Vagina (tissue), 2 donors: ENCODE measurements around the gene LMO7. TPM values are rescaled to one million over a fixed set of nuclear protein-coding genes. Genes with fewer than 3 reads are reported as not detected.

ENCODE experiments used
- DNase-seq, 2 donors: peaks; one replicate each; pipeline ENCODE4 v3.0.0-alpha.2; 2017; ENCODE audit errors: extremely low spot score in 2 of 2
- H3K27ac ChIP-seq: fragments of 200-600 bp; sonication (generic); one replicate; pipeline ENCODE4 v1.5.1; 2019
- H3K27me3 ChIP-seq: fragments of 200-600 bp; sonication (generic); one replicate; pipeline ENCODE4 v1.5.1; 2019
- H3K36me3 ChIP-seq, 2 donors: fragments of 200-600 bp; sonication (generic); one replicate each; pipeline ENCODE4 v1.5.1; 2017 to 2019
- H3K4me1 ChIP-seq: fragments of 200-600 bp; sonication (generic); one replicate; pipeline ENCODE4 v1.5.1; 2019
- H3K4me3 ChIP-seq, 2 donors: fragments of 200-600 bp; sonication (generic); 1 replicate in 1 of 2; 2 replicates in 1 of 2; pipeline ENCODE4 v1.5.1; 2016 to 2019
- H3K9me3 ChIP-seq: fragments of 200-600 bp; sonication (generic); one replicate; pipeline ENCODE4 v1.5.1; 2019
- POLR2A ChIP-seq, 2 donors: fragments of 450-650 bp; IDR thresholded peaks; one replicate each; pipeline ENCODE4 v1.6.1; 2017; ENCODE audit warnings: antibody characterized with exemption in 2 of 2, mild to moderate bottlenecking in 2 of 2, moderate library complexity in 2 of 2
- POLR2AphosphoS5 ChIP-seq, 2 donors: sonication (generic); formaldehyde crosslinking; IDR thresholded peaks; one replicate each; pipeline ENCODE4 v1.9.0; 2017; ENCODE audit warnings: antibody characterized with exemption in 2 of 2, mild to moderate bottlenecking in 2 of 2, low read depth in 1 of 2; ENCODE audit not compliant: insufficient read depth in 1 of 2
- intact Hi-C: fragments of 100-400 bp; cut with DNase I; formaldehyde crosslinking; loops from one replicate; pipeline ENCODE4 v1.15.1; 2023
- total RNA-seq: library from RNA; depleted of rRNA; stranded (reverse); fragments of >200 nt; gene quantifications from one replicate; pipeline ENCODE4 v1.2.3, GENCODE V29; 2016
- TF ChIP-seq, protein P1 (sequence below), 3 experiments: fragments of 450-650 bp in 2 of 3; fragments of 200-600 bp in 1 of 3; sonication (generic) in 1 of 3; IDR thresholded peaks; one replicate each; pipeline ENCODE4 v1.5.1; 2017 to 2019; ENCODE audit warnings: antibody characterized with exemption in 3 of 3, mild to moderate bottlenecking in 2 of 3, moderate library complexity in 2 of 3

Gene LMO7
- total RNA-seq, 1 donor from 2014 or later = 85.4 TPM

DNA sequence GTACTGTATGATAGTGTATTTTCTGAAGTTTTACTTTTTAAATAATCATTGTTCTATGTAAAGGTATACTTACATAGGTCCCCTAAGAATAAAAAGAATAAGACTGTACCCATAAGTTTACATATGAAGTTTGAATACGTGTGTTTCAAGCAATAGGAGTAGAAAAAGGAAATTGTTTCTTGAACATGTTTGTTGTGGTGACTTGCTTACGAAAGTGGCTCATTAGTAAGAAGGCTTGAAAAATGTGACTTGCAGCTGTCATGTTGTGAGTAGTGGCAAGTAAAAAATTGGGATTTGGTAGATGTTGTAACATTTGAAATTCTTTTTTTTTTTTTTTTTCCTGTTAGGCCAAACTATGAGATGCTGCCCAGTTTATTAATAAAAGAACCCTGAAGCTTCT lies 203.3 kb downstream of the LMO7 start:
- no peak for TF ChIP-seq POLR2AphosphoS5 (IDR thresholded peaks at IDR 0.05; ENCODE audit: insufficient read depth in 1 of 2, low read depth in 1 of 2)
- TF ChIP-seq, protein P1, sequence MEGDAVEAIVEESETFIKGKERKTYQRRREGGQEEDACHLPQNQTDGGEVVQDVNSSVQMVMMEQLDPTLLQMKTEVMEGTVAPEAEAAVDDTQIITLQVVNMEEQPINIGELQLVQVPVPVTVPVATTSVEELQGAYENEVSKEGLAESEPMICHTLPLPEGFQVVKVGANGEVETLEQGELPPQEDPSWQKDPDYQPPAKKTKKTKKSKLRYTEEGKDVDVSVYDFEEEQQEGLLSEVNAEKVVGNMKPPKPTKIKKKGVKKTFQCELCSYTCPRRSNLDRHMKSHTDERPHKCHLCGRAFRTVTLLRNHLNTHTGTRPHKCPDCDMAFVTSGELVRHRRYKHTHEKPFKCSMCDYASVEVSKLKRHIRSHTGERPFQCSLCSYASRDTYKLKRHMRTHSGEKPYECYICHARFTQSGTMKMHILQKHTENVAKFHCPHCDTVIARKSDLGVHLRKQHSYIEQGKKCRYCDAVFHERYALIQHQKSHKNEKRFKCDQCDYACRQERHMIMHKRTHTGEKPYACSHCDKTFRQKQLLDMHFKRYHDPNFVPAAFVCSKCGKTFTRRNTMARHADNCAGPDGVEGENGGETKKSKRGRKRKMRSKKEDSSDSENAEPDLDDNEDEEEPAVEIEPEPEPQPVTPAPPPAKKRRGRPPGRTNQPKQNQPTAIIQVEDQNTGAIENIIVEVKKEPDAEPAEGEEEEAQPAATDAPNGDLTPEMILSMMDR (IDR thresholded peaks at IDR 0.05) = no peak
- TF ChIP-seq POLR2A (IDR thresholded peaks at IDR 0.05) = no peak
- no peak for DNase-seq
- Histone ChIP-seq H3K27me3 (no peaks in the 10 kb centered on the region), H3K36me3 (peaks cover 0 to 18% of the 10 kb centered on the region in 2 donors), H3K9me3 (no peaks in the 10 kb centered on the region), H3K27ac (no peak overlapping the region), H3K4me1 (no peaks in the 10 kb centered on the region), H3K4me3 (no peak overlapping the region)
- intact Hi-C loops = no loop called here

DNA sequence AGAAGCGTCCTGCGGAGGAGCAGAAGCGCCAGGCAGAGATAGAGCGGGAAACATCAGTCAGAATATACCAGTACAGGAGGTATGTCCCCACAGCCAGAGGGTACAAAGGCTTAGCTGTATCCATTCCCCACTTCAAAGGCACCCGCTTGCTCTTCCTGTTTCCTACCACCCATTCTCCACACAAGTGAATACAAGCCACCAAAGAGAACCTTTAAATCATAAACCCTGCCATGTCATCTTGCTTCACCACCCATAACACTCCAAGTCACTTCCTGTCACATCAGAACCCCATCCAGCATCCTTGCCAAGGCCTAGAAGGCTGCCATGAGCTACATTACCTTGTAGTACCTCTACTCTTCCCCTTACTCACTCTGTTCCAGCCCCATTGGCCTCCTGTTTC lies 205.8 kb downstream of the LMO7 start:
- intact Hi-C loops = no loop called here
- H3K27ac ChIP-seq = no peak overlapping the region
- no peak overlapping the region for H3K4me3 ChIP-seq
- H3K36me3 ChIP-seq = peaks cover 0 to 18% of the 10 kb centered on the region in 2 donors
- TF ChIP-seq POLR2A (IDR thresholded peaks at IDR 0.05) = no peak
- TF ChIP-seq POLR2AphosphoS5 (IDR thresholded peaks at IDR 0.05; ENCODE audit: insufficient read depth in 1 of 2, low read depth in 1 of 2) = no peak
- TF ChIP-seq, protein P1 (IDR thresholded peaks at IDR 0.05) = no peak
- DNase-seq = no peak
- no peaks in the 10 kb centered on the region for H3K4me1 ChIP-seq
- no peaks in the 10 kb centered on the region for H3K9me3 ChIP-seq
- H3K27me3 ChIP-seq = no peaks in the 10 kb centered on the region

DNA sequence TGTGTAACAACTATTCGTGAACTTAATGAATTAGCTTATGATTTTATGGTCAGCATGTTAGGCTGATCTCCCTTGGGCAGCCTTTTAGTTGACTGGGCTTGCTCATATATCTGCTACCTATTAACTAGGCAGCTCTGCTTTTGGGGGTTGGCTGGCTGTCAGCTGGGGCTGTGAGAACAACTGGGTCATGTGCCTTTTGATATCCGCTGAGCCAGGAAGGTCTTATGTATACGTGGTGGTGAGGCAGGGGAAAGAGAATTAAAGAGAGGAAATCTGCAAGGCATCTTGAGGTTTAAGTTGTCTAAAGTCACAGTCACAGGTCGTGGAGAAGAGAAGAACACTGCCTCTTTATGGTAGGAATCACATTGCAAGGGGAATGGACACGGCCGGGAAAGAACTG lies 206.9 kb downstream of the LMO7 start:
- no peak for DNase-seq
- TF ChIP-seq, protein P1 (IDR thresholded peaks at IDR 0.05) = no peak
- TF ChIP-seq POLR2A (IDR thresholded peaks at IDR 0.05) = no peak
- no peak for TF ChIP-seq POLR2AphosphoS5 (IDR thresholded peaks at IDR 0.05; ENCODE audit: insufficient read depth in 1 of 2, low read depth in 1 of 2)
- no peaks in the 10 kb centered on the region for H3K4me1 ChIP-seq
- no peaks in the 10 kb centered on the region for H3K9me3 ChIP-seq
- H3K27ac ChIP-seq = no peak overlapping the region
- intact Hi-C loops = no loop called here
- H3K4me3 ChIP-seq = no peak overlapping the region
- H3K27me3 ChIP-seq = no peaks in the 10 kb centered on the region
- H3K36me3 ChIP-seq = peaks cover 0 to 18% of the 10 kb centered on the region in 2 donors

DNA sequence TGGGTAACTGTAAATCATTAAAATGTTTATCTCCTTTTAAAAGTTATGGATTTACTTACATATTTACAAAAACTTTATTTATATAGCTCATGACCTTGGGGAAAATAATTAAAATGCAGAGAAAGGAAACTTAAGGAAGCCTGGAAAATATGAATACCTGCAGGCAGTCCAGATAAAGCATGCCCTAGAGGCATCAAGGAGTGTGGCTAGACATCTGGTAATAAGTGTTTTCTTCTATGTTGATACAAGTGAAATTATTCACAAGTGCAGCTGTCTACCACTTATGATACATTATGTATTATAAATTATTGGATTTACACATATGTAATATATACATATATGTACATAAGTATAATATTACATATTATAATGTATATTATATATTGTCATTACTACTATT lies 207.9 kb downstream of the LMO7 start:
- no peak overlapping the region for H3K27ac ChIP-seq
- peaks cover 0 to 21% of the 10 kb centered on the region in 2 donors for H3K36me3 ChIP-seq
- no peaks in the 10 kb centered on the region for H3K9me3 ChIP-seq
- H3K27me3 ChIP-seq = no peaks in the 10 kb centered on the region
- H3K4me1 ChIP-seq = no peaks in the 10 kb centered on the region
- TF ChIP-seq POLR2A (IDR thresholded peaks at IDR 0.05) (no peak), POLR2AphosphoS5 (IDR thresholded peaks at IDR 0.05; ENCODE audit: insufficient read depth in 1 of 2, low read depth in 1 of 2) (no peak)
- TF ChIP-seq, protein P1 (IDR thresholded peaks at IDR 0.05) = no peak
- H3K4me3 ChIP-seq = no peak overlapping the region
- no peak for DNase-seq
- intact Hi-C loops = no loop called here

DNA sequence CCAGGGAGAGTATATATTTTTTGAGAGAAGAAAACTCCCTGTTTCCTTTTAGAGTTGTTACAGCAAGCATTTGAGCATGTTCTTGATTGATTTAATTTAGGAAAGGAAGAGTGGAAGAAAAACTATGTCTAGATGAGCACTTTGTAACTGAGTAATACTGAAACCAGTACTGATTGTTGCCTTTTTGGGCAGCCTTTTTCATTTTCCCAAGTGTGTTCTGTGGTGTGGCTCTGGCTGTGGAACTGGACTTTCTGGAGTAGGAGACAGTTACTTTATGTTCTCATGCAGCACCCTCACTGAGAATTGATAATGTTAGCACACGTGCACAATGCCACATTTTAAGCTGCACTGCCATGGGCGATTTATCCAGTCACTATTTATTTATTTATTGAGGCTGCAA lies 211.5 kb downstream of the LMO7 start:
- no peaks in the 10 kb centered on the region for H3K9me3 ChIP-seq
- intact Hi-C loops = no loop called here
- H3K4me3 ChIP-seq = no peak overlapping the region
- DNase-seq = no peak
- H3K27ac ChIP-seq = no peak overlapping the region
- H3K4me1 ChIP-seq = no peaks in the 10 kb centered on the region
- TF ChIP-seq, protein P1 (IDR thresholded peaks at IDR 0.05) = no peak
- H3K36me3 ChIP-seq = peaks cover 0 to 18% of the 10 kb centered on the region in 2 donors
- no peaks in the 10 kb centered on the region for H3K27me3 ChIP-seq
